Muscle layer of colon (tissue), 2 donors: Measurements from ENCODE around the gene TRPC4.
"Not testable (repeated sequence)": the region's sequence is repeated elsewhere in the genome, so short reads cannot be mapped to it uniquely, and the experiment has no call there.

Experiments used
- H3K27ac ChIP-seq: one replicate; pipeline ENCODE4 v1.7.0; 2013; ENCODE audit warnings: low read depth, mild to moderate bottlenecking, low read length, moderate library complexity
- H3K27me3 ChIP-seq, 2 donors: one replicate each; pipeline ENCODE4 v1.7.0; 2013; ENCODE audit warnings: low read length in 2 of 2, mild to moderate bottlenecking in 2 of 2; ENCODE audit not compliant: insufficient read depth in 2 of 2, control insufficient read depth in 1 of 2
- H3K36me3 ChIP-seq: one replicate; pipeline ENCODE4 v1.7.0; 2013; ENCODE audit warnings: mild to moderate bottlenecking, low read length; ENCODE audit not compliant: insufficient read depth
- H3K4me1 ChIP-seq: one replicate; pipeline ENCODE4 v1.7.0; 2013; ENCODE audit warnings: mild to moderate bottlenecking, low read length; ENCODE audit not compliant: insufficient read depth
- H3K4me3 ChIP-seq, 2 donors: one replicate each; pipeline ENCODE4 v1.7.0; 2013; ENCODE audit warnings: low read length in 2 of 2, low read depth in 1 of 2, mild to moderate bottlenecking in 1 of 2, moderate library complexity in 1 of 2
- H3K9ac ChIP-seq: one replicate; pipeline ENCODE4 v1.7.0; 2013; ENCODE audit warnings: low read length
- H3K9me3 ChIP-seq: one replicate; pipeline ENCODE4 v1.7.0; 2013; ENCODE audit warnings: mild to moderate bottlenecking, low read length
- donor health status: abdominal sarcoma.
- donor health status: Adenocarcinoma of cecum.

The TRPC4 gene

DNA sequence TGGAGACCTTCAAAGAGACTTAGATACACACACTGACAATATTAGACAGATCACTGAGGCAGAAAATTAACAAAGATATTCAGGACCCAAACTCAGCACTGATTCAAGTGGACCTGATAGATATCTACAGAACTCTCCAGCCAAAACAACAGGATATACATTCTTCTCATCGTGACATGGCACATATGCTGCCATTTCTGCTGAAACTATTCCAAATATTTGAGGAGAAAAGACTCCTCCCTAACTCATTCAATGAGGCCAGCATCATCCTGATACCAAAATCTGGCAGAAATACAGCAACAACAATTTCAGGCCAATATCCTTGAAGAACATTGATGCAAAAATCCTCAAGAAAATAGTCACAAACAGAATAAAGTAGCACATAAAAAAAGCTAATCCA, 53.3 kb downstream of the TRPC4 start:
- Histone ChIP-seq H3K9me3 (no peaks in the 10 kb centered on the region), H3K36me3 (no peaks in the 10 kb centered on the region), H3K9ac (no peak overlapping the region), H3K27me3 (no peaks in the 10 kb centered on the region), H3K27ac (no peak overlapping the region), H3K4me3 (no peak overlapping the region), H3K4me1 (no peaks in the 10 kb centered on the region)

GRCh38 chr13:37811441-37811840, 58.1 kb downstream of the TRPC4 start:
- no peak overlapping the region for H3K4me3 ChIP-seq
- H3K27me3 ChIP-seq, result no peaks in the 10 kb centered on the region
- H3K9ac ChIP-seq, result no peak overlapping the region
- no peaks in the 10 kb centered on the region for H3K9me3 ChIP-seq
- no peaks in the 10 kb centered on the region for H3K36me3 ChIP-seq
- H3K27ac ChIP-seq, result no peak overlapping the region
- no peaks in the 10 kb centered on the region for H3K4me1 ChIP-seq

DNA sequence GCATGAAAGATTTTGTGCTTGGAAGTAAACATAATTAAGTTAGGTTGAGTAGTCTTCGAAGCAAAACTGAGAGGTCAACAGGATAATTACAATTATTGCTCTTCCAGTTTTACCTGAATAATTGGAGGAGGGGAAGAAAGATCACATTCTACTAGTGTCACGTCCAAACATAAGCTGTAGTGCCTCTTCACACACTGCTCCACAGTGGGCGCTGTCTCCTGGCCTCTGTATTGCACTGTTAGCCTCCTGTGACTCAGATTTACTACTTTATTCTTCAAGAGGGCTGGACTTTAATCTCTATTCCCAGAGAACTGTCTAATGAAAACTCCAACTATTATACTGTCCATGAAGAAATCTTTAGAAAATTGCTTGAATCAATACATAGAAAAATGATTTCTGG, 62.9 kb downstream of the TRPC4 start:
- H3K27me3 ChIP-seq, result no peaks in the 10 kb centered on the region
- no peaks in the 10 kb centered on the region for H3K4me1 ChIP-seq
- no peaks in the 10 kb centered on the region for H3K36me3 ChIP-seq
- H3K9me3 ChIP-seq, result no peaks in the 10 kb centered on the region
- no peak overlapping the region for H3K9ac ChIP-seq
- H3K27ac ChIP-seq, result no peak overlapping the region
- H3K4me3 ChIP-seq, result no peak overlapping the region

DNA sequence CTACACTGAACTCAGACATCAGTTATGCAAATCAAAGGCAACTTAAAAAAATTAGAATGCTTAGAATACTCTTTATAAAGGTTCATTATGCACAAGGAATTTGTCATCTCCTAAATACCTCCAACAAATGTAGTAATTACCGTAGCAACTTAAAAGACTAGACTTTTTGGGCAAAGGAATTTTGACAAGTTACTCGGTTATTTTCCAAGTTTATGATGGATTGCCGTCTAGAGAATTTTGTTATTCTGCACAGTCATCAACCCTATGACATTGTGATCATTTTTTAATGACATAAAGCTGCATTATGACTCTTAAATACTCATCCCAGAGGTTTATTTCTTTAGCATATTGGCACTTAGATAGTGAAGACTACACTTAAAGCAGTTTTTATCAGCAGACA, 71.9 kb downstream of the TRPC4 start:
- Histone ChIP-seq H3K27me3 (no peaks in the 10 kb centered on the region), H3K4me1 (no peaks in the 10 kb centered on the region), H3K9ac (no peak overlapping the region), H3K9me3 (no peaks in the 10 kb centered on the region), H3K4me3 (no peak overlapping the region), H3K27ac (no peak overlapping the region), H3K36me3 (no peaks in the 10 kb centered on the region)

DNA sequence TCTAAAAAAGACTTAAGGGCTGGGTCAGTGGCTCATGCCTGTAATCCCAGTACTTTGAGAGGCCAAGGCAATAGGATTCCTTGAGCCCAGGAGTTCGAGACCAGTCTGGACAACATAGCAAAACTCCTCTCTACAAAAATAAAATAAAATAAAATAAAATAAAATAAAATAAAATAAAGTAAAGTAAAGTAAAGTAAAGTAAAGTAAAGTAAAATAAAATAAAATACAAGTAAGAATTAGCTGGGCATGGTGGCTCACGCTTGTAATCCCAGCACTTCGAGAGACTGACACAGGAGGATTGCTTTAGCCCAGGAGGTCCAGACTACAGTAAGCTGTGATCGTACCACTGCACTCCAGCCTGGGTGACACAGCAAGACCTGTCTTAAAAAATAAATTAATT, 72.8 kb downstream of the TRPC4 start:
- H3K27ac ChIP-seq, H3K9ac ChIP-seq, H3K4me1 ChIP-seq, H3K27me3 ChIP-seq, H3K9me3 ChIP-seq, H3K4me3 ChIP-seq, H3K36me3 ChIP-seq: not testable (repeated sequence)

GRCh38 chr13:37795326-37795725, 74.2 kb downstream of the TRPC4 start:
- Histone ChIP-seq H3K27ac (no peak overlapping the region), H3K9ac (no peak overlapping the region), H3K4me1 (no peaks in the 10 kb centered on the region), H3K27me3 (no peaks in the 10 kb centered on the region), H3K9me3 (no peaks in the 10 kb centered on the region), H3K36me3 (no peaks in the 10 kb centered on the region), H3K4me3 (no peak overlapping the region)

GRCh38 chr13:37791699-37792098, 77.9 kb downstream of the TRPC4 start:
- Histone ChIP-seq H3K27me3 (no peaks in the 10 kb centered on the region), H3K4me3 (no peak overlapping the region), H3K9ac (no peak overlapping the region), H3K27ac (no peak overlapping the region), H3K36me3 (no peaks in the 10 kb centered on the region), H3K9me3 (no peaks in the 10 kb centered on the region), H3K4me1 (peaks cover 3% of the 10 kb centered on the region)

GRCh38 chr13:37788346-37788745, 81.2 kb downstream of the TRPC4 start:
- H3K4me3 ChIP-seq, result no peak overlapping the region
- H3K27ac ChIP-seq, result no peak overlapping the region
- no peaks in the 10 kb centered on the region for H3K27me3 ChIP-seq
- H3K9ac ChIP-seq, result no peak overlapping the region
- peaks cover 3% of the 10 kb centered on the region for H3K4me1 ChIP-seq
- H3K36me3 ChIP-seq, result no peaks in the 10 kb centered on the region
- no peaks in the 10 kb centered on the region for H3K9me3 ChIP-seq

GRCh38 chr13:37777676-37778075, 91.9 kb downstream of the TRPC4 start:
- Histone ChIP-seq H3K36me3 (no peaks in the 10 kb centered on the region), H3K27ac (no peak overlapping the region), H3K9ac (no peak overlapping the region), H3K27me3 (no peaks in the 10 kb centered on the region), H3K4me1 (peaks cover 16% of the 10 kb centered on the region), H3K9me3 (no peaks in the 10 kb centered on the region), H3K4me3 (no peak overlapping the region)

GRCh38 chr13:37775871-37776270, 93.7 kb downstream of the TRPC4 start:
- no peaks in the 10 kb centered on the region for H3K9me3 ChIP-seq
- no peaks in the 10 kb centered on the region for H3K36me3 ChIP-seq
- peaks cover 6% of the 10 kb centered on the region for H3K4me1 ChIP-seq
- no peak overlapping the region for H3K4me3 ChIP-seq
- H3K27ac ChIP-seq, result no peak overlapping the region
- no peaks in the 10 kb centered on the region for H3K27me3 ChIP-seq
- no peak overlapping the region for H3K9ac ChIP-seq

- Histone ChIP-seq H3K27ac (no peak overlapping the region), H3K4me3 (no peak overlapping the region), H3K9me3 (no peaks in the 10 kb centered on the region), H3K9ac (no peak overlapping the region), H3K36me3 (no peaks in the 10 kb centered on the region), H3K27me3 (no peaks in the 10 kb centered on the region), H3K4me1 (no peaks in the 10 kb centered on the region)
Observed at GRCh38 chr13:37772644-37773043, 96.9 kb downstream of the TRPC4 start.

DNA sequence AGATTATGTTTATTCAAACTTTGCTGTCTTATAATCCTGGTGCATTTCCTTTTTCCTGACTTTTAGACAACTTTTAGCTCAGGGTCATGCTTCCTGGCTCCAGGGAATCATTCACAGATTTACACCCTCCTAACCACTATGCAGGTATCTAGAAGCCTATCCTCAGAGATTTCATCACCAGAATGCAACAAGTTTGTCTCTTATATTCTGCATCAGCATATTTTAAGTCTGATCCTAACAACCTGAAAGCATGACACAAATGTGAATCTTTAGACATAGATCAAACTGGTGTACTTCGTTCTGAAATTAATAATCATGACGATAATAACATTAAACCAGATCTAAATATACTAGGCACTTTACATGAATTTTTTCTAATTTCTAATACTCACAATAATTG, 100.0 kb downstream of the TRPC4 start:
- Histone ChIP-seq H3K9me3 (no peaks in the 10 kb centered on the region), H3K36me3 (no peaks in the 10 kb centered on the region), H3K4me3 (no peak overlapping the region), H3K27me3 (no peaks in the 10 kb centered on the region), H3K4me1 (no peaks in the 10 kb centered on the region), H3K9ac (no peak overlapping the region), H3K27ac (no peak overlapping the region)
